Lower leg skin (tissue), 4 donors: ENCODE data around the gene IL15RA. TPM values are rescaled to one million over a fixed set of nuclear protein-coding genes. Genes with fewer than 3 reads are reported as not detected.

Experiments
- DNase-seq, 2 donors: peaks; one replicate each; pipeline ENCODE4 v3.0.0-alpha.2; 2019; ENCODE audit warnings: low spot score in 2 of 2
- H3K4me3 ChIP-seq: fragments of 200-600 bp; sonication (generic); 2 replicates; pipeline ENCODE4 v1.5.1; 2017; ENCODE audit warnings: mild to moderate bottlenecking, low read depth; ENCODE audit not compliant: poor library complexity, severe bottlenecking
- CTCF ChIP-seq, 3 donors: fragments of 450-650 bp; IDR thresholded peaks; one replicate each; pipeline ENCODE4 v1.5.1; 2016; ENCODE audit warnings: antibody characterized with exemption in 3 of 3, mild to moderate bottlenecking in 3 of 3, moderate library complexity in 2 of 3
- POLR2A ChIP-seq, 2 donors: fragments of 450-650 bp; IDR thresholded peaks; one replicate each; pipeline ENCODE4 v1.6.1; 2016 to 2017; ENCODE audit warnings: antibody characterized with exemption in 2 of 2, mild to moderate bottlenecking in 1 of 2, moderate library complexity in 1 of 2
- WGBS, 2 donors: methylation state at CpG; one replicate each; pipeline ENCODE4 v1.1.5; 2018; 5-methylcytosine and 5-hydroxymethylcytosine counted together
- intact Hi-C: fragments of 100-400 bp; cut with DNase I; formaldehyde crosslinking; loops from one replicate; pipeline ENCODE4 v1.15.0; 2023; ENCODE audit warnings: low total_unique reads
- total RNA-seq, 4 donors: library from RNA; depleted of rRNA; stranded (reverse); fragments of >200 nt; gene quantifications; one replicate each; pipeline ENCODE4 v1.1.0, GENCODE V29; 2016

IL15RA gene
- total RNA-seq, 4 donors from 2014 or later = 9.3 to 30.8 (median 24.8) TPM

DNA sequence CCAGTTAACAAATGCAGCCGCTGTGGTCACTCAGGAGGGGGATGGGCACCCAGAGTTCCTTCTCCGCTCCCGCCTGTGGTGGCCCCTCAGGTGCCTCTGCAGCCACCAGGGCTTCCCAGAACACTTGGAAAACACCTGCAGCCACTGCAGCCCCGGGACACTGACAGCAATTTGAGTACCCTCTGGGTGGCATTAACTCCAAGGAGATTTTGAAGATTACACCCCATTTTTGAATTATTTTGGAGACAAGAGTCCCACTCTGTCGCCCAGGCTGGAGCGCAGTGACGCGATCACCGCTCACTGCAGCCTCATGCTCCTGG lies 32.2 kb downstream of the IL15RA start:
- 67 to 93% methylated on average over 9 of the region's 9 CpGs for WGBS, 2 donors
- intact Hi-C loops = no loop called here
- DNase-seq = no peak
- H3K4me3 ChIP-seq = no peak overlapping the region
- TF ChIP-seq CTCF (IDR thresholded peaks at IDR 0.05) (no peak), POLR2A (IDR thresholded peaks at IDR 0.05) (no peak)

DNA sequence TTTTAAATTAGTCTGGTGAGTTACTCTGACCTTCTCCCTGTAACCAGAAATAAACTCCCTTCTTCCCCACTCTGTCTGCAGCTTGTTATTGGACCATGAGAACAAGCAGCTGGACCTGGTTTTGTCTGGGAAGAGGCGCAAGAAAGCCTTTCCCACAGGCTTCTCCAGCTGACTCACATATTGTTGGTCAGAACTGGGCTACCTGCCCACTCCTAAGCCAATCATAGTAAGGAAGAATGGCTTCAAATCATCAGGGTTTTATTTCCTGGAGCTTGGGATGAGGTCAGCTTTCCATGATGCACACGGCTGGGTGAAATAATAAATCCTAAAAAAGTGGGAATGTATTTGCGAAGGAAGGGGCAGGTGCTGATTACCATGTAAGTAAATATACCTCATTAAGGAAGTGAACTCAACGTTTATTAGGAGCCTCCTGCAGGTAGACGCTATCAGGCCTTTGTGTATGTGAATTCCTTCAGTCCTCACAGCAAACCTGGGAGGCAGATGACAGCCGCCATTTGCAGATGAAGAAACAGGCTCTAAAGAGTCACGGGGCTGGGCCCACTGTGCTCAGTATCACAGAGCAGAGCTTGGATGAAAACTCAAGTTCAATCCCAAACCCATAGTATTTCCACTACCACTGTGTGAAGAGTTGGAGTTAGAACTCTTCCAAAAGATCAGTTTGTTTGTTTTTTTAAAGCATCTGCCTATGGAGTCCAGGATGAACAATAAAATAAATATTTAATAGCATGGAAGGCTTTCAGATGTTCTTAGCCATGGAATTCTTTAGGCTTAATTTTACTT lies 32.8 kb downstream of the IL15RA start:
- intact Hi-C loops = no loop called here
- no peak for TF ChIP-seq CTCF (IDR thresholded peaks at IDR 0.05)
- TF ChIP-seq POLR2A (IDR thresholded peaks at IDR 0.05) = no peak
- no peak overlapping the region for H3K4me3 ChIP-seq
- 43 to 51% methylated on average over 7 of the region's 7 CpGs for WGBS, 2 donors
- DNase-seq = peak; percentile 91 to 94

DNA sequence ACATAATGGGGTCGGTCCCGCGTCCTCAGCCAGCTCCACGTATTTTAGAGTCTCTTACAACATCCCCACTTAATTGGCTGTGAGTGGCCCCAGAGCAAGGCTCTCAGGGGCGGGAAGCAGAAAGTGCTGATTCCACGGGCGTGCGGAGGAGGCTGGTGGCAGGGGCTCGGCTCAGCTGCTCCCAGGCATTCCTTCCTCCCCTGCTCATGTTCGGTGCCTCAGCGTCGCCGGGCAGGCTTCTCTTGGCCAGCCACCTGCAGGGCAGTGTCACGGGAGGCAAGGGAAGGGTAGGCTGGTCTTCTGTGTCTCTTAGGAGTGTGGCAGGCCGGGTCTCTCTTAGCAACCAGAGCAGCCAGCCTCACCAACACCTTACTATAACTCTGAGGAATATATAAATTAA lies 33.8 kb downstream of the IL15RA start:
- DNase-seq = no peak
- TF ChIP-seq POLR2A (IDR thresholded peaks at IDR 0.05) = no peak
- 55 to 59% methylated on average over 15 of the region's 15 CpGs for WGBS, 2 donors
- H3K4me3 ChIP-seq = no peak overlapping the region
- intact Hi-C loops = no loop called here

- H3K4me3 ChIP-seq = no peak overlapping the region
- WGBS, 2 donors = 47 to 83% methylated on average over 16 of the region's 16 CpGs
- TF ChIP-seq CTCF (IDR thresholded peaks at IDR 0.05) (no peak), POLR2A (IDR thresholded peaks at IDR 0.05) (no peak)
- intact Hi-C loops = no loop called here
- peak; percentile 55 to 91 for DNase-seq
These were observed 34.9 kb downstream of the IL15RA start for GRCh38 chr10:5942474-5942873.

- DNase-seq = no peak
- intact Hi-C loops = no loop called here
- no peak overlapping the region for H3K4me3 ChIP-seq
- TF ChIP-seq CTCF (IDR thresholded peaks at IDR 0.05) (no peak), POLR2A (IDR thresholded peaks at IDR 0.05) (no peak)
- WGBS, 2 donors = 63 to 65% methylated on average over 13 of the region's 13 CpGs
These were observed 35.3 kb downstream of the IL15RA start for GRCh38 chr10:5942001-5942400.

DNA sequence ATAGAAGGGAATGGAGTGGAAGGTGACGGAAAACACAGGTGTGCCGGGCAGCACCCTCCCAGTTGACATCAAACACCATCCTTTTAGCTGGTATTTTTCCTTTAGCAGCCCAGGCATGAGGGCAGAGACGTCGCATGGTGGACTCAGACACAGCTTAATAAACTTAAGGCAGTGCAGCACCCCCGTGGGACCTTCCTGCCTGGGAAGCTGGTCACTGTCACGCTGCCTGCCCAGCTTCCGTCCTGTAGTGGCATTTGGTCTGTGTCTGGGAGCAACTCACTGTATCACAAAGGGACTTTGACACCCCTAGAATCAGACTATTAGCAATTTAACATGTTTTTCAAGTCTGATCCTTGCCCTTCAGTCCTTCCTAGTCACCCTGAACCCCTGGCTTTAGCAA lies 35.8 kb downstream of the IL15RA start:
- no peak for DNase-seq
- TF ChIP-seq CTCF (IDR thresholded peaks at IDR 0.05) (no peak), POLR2A (IDR thresholded peaks at IDR 0.05) (no peak)
- 60 to 72% methylated on average over 7 of the region's 7 CpGs for WGBS, 2 donors
- intact Hi-C loops = no loop called here
- H3K4me3 ChIP-seq = no peak overlapping the region
